H1 (cell line): ENCODE measurements around the gene CACNA1E.

ENCODE experiments used
- BRCA1 ChIP-seq: IDR thresholded peaks from 2 replicates; pipeline ENCODE4 v1.6.1; 2012; ENCODE audit warnings: low read depth, low read length, improper control_type of control experiment
- CTBP2 ChIP-seq: IDR thresholded peaks from 2 replicates; pipeline ENCODE4 v1.7.0; 2011; ENCODE audit warnings: borderline replicate concordance, mild to moderate bottlenecking, moderate library complexity, mixed read lengths, low read length; ENCODE audit not compliant: insufficient read depth, insufficient read length
- EP300 ChIP-seq, 2 experiments: IDR thresholded peaks; 1 replicate in 1 of 2; 2 replicates in 1 of 2; pipeline ENCODE4 v1.6.1; 2011 to 2012; ENCODE audit warnings: low read depth in 2 of 2, low read length in 2 of 2, mild to moderate bottlenecking in 2 of 2, borderline replicate concordance in 1 of 2, inconsistent platforms in 1 of 2, moderate library complexity in 1 of 2
- POLR2A ChIP-seq, 2 experiments: IDR thresholded peaks; 1 replicate in 1 of 2; 2 replicates in 1 of 2; pipeline ENCODE4 v1.6.1; 2011; ENCODE audit warnings: low read depth in 2 of 2, low read length in 2 of 2, mild to moderate bottlenecking in 2 of 2; ENCODE audit errors: control extremely low read depth in 1 of 2
- RAD21 ChIP-seq, 2 experiments: IDR thresholded peaks in 1 of 2; conservative IDR thresholded peaks in 1 of 2; 2 replicates each; pipeline ENCODE4 v1.6.1; 2011; ENCODE audit warnings: low read depth in 2 of 2, low read length in 2 of 2, improper control_type of control experiment in 1 of 2, inconsistent platforms in 1 of 2, mild to moderate bottlenecking in 1 of 2, moderate library complexity in 1 of 2
- RNF2 ChIP-seq: fragments of 200-900, 300-1000 bp; sonication (generic); IDR thresholded peaks from 2 replicates; pipeline ENCODE4 v1.7.1; 2016; ENCODE audit warnings: borderline replicate concordance, low read depth, mild to moderate bottlenecking, antibody characterized with exemption, low read length; ENCODE audit not compliant: poor library complexity, severe bottlenecking; ENCODE audit errors: missing control alignments
- SRF ChIP-seq: IDR thresholded peaks from 2 replicates; pipeline ENCODE4 v1.6.1; 2011; ENCODE audit warnings: mild to moderate bottlenecking, low read depth, low read length, moderate library complexity
- TAF1 ChIP-seq: IDR thresholded peaks from 2 replicates; pipeline ENCODE4 v1.6.1; 2011; ENCODE audit warnings: mild to moderate bottlenecking, low read depth, low read length
- TBP ChIP-seq: IDR thresholded peaks from 2 replicates; pipeline ENCODE4 v1.6.1; 2011; ENCODE audit warnings: low read depth, low read length, improper control_type of control experiment
- YY1 ChIP-seq: IDR thresholded peaks from 2 replicates; pipeline ENCODE4 v1.6.1; 2011; ENCODE audit warnings: low read depth, mild to moderate bottlenecking, low read length
- TF ChIP-seq, protein P1 (sequence below), 3 experiments: IDR thresholded peaks; 1 replicate in 2 of 3; 2 replicates in 1 of 3; pipeline versions ENCODE4 v1.5.1 to v1.6.1; 2011; ENCODE audit warnings: low read length in 3 of 3, mild to moderate bottlenecking in 3 of 3, inconsistent platforms in 2 of 3, low read depth in 1 of 3, moderate library complexity in 1 of 3; ENCODE audit not compliant: insufficient read depth in 1 of 3; ENCODE audit errors: control extremely low read depth in 1 of 3
- TF ChIP-seq, protein P2 (sequence below): IDR thresholded peaks from 2 replicates; pipeline ENCODE4 v1.6.1; 2012; ENCODE audit warnings: inconsistent platforms

DNA sequence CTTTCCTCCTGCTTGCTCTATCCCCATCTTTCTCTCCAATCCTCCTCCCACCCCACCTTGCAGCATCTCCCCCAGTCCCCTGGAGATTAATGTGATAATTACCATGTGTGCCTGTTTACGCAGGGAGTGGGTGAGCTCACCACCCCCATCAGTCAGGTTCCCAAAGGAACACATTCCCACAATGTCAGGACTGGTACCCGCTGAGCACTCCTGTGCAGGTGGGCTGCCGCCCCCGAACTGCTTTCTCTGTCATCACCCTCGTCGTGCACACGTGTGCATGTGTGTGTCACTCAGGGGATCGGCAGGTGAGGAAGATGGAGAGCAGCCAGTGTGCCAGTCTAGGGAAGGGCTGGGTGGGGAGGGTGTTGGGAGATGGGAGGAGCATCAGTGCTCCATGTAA is 163.4 kb downstream of the CACNA1E start:
- TF ChIP-seq, protein P1, sequence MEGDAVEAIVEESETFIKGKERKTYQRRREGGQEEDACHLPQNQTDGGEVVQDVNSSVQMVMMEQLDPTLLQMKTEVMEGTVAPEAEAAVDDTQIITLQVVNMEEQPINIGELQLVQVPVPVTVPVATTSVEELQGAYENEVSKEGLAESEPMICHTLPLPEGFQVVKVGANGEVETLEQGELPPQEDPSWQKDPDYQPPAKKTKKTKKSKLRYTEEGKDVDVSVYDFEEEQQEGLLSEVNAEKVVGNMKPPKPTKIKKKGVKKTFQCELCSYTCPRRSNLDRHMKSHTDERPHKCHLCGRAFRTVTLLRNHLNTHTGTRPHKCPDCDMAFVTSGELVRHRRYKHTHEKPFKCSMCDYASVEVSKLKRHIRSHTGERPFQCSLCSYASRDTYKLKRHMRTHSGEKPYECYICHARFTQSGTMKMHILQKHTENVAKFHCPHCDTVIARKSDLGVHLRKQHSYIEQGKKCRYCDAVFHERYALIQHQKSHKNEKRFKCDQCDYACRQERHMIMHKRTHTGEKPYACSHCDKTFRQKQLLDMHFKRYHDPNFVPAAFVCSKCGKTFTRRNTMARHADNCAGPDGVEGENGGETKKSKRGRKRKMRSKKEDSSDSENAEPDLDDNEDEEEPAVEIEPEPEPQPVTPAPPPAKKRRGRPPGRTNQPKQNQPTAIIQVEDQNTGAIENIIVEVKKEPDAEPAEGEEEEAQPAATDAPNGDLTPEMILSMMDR (IDR thresholded peaks at IDR 0.05; ENCODE audit: control extremely low read depth in 1 of 3, insufficient read depth in 1 of 3, low read depth in 1 of 3, low read length in 3 of 3): no peak
- TF ChIP-seq CTBP2: no peak
- no peak for TF ChIP-seq RAD21 (IDR thresholded peaks at IDR 0.05 in 1 of 2, conservative IDR thresholded peaks at IDR 0.05 in 1 of 2; ENCODE audit: low read depth in 2 of 2, low read length in 2 of 2)
- TF ChIP-seq POLR2A (IDR thresholded peaks at IDR 0.05; ENCODE audit: control extremely low read depth in 1 of 2, low read depth in 2 of 2, low read length in 2 of 2): no peak
- no peak for TF ChIP-seq YY1
- TF ChIP-seq, protein P2, sequence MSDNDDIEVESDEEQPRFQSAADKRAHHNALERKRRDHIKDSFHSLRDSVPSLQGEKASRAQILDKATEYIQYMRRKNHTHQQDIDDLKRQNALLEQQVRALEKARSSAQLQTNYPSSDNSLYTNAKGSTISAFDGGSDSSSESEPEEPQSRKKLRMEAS: no peak
- no peak for TF ChIP-seq RNF2
- no peak for TF ChIP-seq BRCA1
- no peak for TF ChIP-seq EP300 (IDR thresholded peaks at IDR 0.05; ENCODE audit: borderline replicate concordance in 1 of 2, low read depth in 2 of 2, low read length in 2 of 2)
- TF ChIP-seq TBP: no peak
- no peak for TF ChIP-seq TAF1
- TF ChIP-seq SRF: no peak
